ENCODE data around the gene KCNJ15.

The KCNJ15 gene

GRCh38 chr21:38333301-38334272 is 76.8 kb downstream of the KCNJ15 start:
- DNase-seq (ENCODE audit: low read depth), result no peak
- TF ChIP-seq CTCF (IDR thresholded peaks at IDR 0.05; ENCODE audit: control insufficient read depth, insufficient read depth, low read depth, low read length, missing control alignments), result peak; percentile 50
- no peak overlapping the region for H3K4me3 ChIP-seq (ENCODE audit: control insufficient read depth, low read depth, low read length)

GRCh38 chr21:38334866-38335265 is 78.1 kb downstream of the KCNJ15 start:
- no peak overlapping the region for H3K4me3 ChIP-seq (ENCODE audit: control insufficient read depth, low read depth, low read length)
- no peak for DNase-seq (ENCODE audit: low read depth)
- TF ChIP-seq CTCF (IDR thresholded peaks at IDR 0.05; ENCODE audit: control insufficient read depth, insufficient read depth, low read depth, low read length, missing control alignments), result no peak

GRCh38 chr21:38337793-38338192 is 81.0 kb downstream of the KCNJ15 start:
- no peak overlapping the region for H3K4me3 ChIP-seq (ENCODE audit: control insufficient read depth, low read depth, low read length)
- DNase-seq (ENCODE audit: low read depth), result no peak
- TF ChIP-seq CTCF (IDR thresholded peaks at IDR 0.05; ENCODE audit: control insufficient read depth, insufficient read depth, low read depth, low read length, missing control alignments), result no peak

GRCh38 chr21:38340131-38340530 is 83.3 kb downstream of the KCNJ15 start:
- DNase-seq (ENCODE audit: low read depth), result no peak
- no peak for TF ChIP-seq CTCF (IDR thresholded peaks at IDR 0.05; ENCODE audit: control insufficient read depth, insufficient read depth, low read depth, low read length, missing control alignments)
- no peak overlapping the region for H3K4me3 ChIP-seq (ENCODE audit: control insufficient read depth, low read depth, low read length)

GRCh38 chr21:38341546-38342012 is 84.8 kb downstream of the KCNJ15 start:
- no peak for TF ChIP-seq CTCF (IDR thresholded peaks at IDR 0.05; ENCODE audit: control insufficient read depth, insufficient read depth, low read depth, low read length, missing control alignments)
- no peak for DNase-seq (ENCODE audit: low read depth)
- no peak overlapping the region for H3K4me3 ChIP-seq (ENCODE audit: control insufficient read depth, low read depth, low read length)

- TF ChIP-seq CTCF (IDR thresholded peaks at IDR 0.05; ENCODE audit: control insufficient read depth, insufficient read depth, low read depth, low read length, missing control alignments), result no peak
- H3K4me3 ChIP-seq (ENCODE audit: control insufficient read depth, low read depth, low read length), result no peak overlapping the region
- no peak for DNase-seq (ENCODE audit: low read depth)
Measured at GRCh38 chr21:38342739-38343138, 85.9 kb downstream of the KCNJ15 start.

Measured in AG09309 (cell line).